HG03342 (cell line): ENCODE results near the gene EGFR.

Source experiments
- ATAC-seq: cut with Tn5 transposase; IDR thresholded peaks from one replicate; pipeline ENCODE4 v1.9.1; 2021; ENCODE audit warnings: mild to moderate bottlenecking, moderate library complexity; ENCODE audit not compliant: unreplicated experiment

EGFR gene

GRCh38 chr7:55099821-55100543, 81.2 kb downstream of the EGFR start:
- ATAC-seq: no peak

GRCh38 chr7:55100544-55101327, 81.9 kb downstream of the EGFR start:
- no peak for ATAC-seq

- no peak for ATAC-seq
Observed at GRCh38 chr7:55101359-55101758, 82.5 kb downstream of the EGFR start.

- no peak for ATAC-seq
Observed at GRCh38 chr7:55104123-55104522, 85.3 kb downstream of the EGFR start.

GRCh38 chr7:55104712-55105433, 86.1 kb downstream of the EGFR start:
- ATAC-seq: no peak

- ATAC-seq: no peak
Observed at GRCh38 chr7:55105952-55106351, 87.1 kb downstream of the EGFR start.

- no peak for ATAC-seq
Observed at GRCh38 chr7:55107946-55108345, 89.1 kb downstream of the EGFR start.

GRCh38 chr7:55108401-55108800, 89.6 kb downstream of the EGFR start:
- ATAC-seq: no peak

- no peak for ATAC-seq
Observed at GRCh38 chr7:55108818-55109217, 90.0 kb downstream of the EGFR start.

GRCh38 chr7:55109404-55110167, 90.8 kb downstream of the EGFR start:
- ATAC-seq: no peak

- ATAC-seq: no peak
Observed at GRCh38 chr7:55110282-55110992, 91.6 kb downstream of the EGFR start.

- ATAC-seq: no peak
Observed at GRCh38 chr7:55110993-55111361, 92.2 kb downstream of the EGFR start.

GRCh38 chr7:55112056-55112455, 93.2 kb downstream of the EGFR start:
- no peak for ATAC-seq

- no peak for ATAC-seq
Observed at GRCh38 chr7:55113760-55114540, 95.1 kb downstream of the EGFR start.

- ATAC-seq: no peak
Observed at GRCh38 chr7:55117286-55117685, 98.5 kb downstream of the EGFR start.

GRCh38 chr7:55118426-55118825, 99.6 kb downstream of the EGFR start:
- ATAC-seq: no peak

- no peak for ATAC-seq
Observed at GRCh38 chr7:55119571-55119970, 100.8 kb downstream of the EGFR start.

- no peak for ATAC-seq
Observed at GRCh38 chr7:55120074-55120473, 101.3 kb downstream of the EGFR start.

GRCh38 chr7:55120501-55121198, 101.8 kb downstream of the EGFR start:
- no peak for ATAC-seq
